HG03571 (cell line): ENCODE measurements around the gene GAPDHS.

ENCODE experiments used
- ATAC-seq: cut with Tn5 transposase; IDR thresholded peaks from one replicate; pipeline ENCODE4 v1.9.1; 2021; ENCODE audit not compliant: unreplicated experiment

Gene GAPDHS

GRCh38 chr19:35509861-35510625 lies 23.2 kb upstream of the GAPDHS start:
- ATAC-seq, result no peak

GRCh38 chr19:35510626-35510964 lies 22.7 kb upstream of the GAPDHS start:
- no peak for ATAC-seq

DNA sequence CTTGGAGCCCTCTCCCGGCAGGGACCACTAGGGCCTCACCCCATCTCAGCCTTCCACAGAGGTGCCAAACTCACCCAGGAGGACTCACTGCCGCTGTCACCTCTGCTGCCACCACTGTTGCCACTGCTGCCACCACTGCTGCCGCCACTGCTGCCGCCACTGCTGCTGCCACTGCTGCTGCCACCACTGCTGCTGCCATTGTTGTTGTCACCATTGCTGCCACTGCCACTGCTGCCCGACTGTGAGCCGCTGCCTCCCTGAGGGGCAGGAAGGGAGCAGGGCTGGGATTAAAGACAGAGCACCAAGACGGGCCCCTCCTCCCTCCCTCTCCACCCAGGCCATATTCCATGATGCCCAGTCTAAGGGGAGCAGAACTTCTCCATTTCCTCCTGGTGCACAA lies 21.9 kb upstream of the GAPDHS start:
- ATAC-seq, result no peak

GRCh38 chr19:35512831-35513627 lies 20.2 kb upstream of the GAPDHS start:
- no peak for ATAC-seq

DNA sequence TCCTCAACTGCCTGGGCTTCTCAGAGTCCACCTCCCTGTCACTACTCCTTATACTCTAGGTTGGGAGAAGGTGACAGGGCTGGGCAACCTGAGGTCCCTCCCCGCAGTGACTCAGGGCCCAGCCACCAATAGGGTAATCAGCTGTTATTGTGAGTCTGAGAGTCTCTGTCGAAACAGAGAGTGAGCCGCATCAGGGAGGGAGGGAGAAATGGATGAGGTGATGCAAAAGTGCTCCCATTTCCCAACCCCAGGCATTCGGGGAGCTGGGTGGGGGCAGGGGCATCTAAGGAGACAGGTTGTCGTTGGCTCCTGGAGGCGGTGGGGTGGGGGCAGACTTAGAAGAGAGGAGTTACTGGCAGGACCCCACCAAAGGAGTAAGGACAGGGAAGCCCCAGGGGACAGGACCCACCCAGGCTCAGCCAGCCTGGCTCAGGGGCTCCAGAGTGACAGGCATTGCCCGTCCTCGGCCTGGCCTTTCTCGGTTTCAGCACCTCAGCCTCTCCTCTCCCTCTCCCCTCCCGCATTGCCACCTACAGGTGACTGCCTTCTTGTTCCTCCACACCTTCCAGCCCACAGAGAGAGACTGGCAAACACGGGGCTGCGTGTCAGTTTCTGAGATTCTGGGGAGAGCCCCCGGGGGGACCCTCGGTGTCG lies 19.5 kb upstream of the GAPDHS start, which contains the start of gene DMKN:
Gene DMKN, minus strand, starts transcription at position 22 of the 654 bp plus-strand sequence. CDS start 174 bp downstream, outside the sequence.
- no peak for ATAC-seq

GRCh38 chr19:35514282-35514809 lies 18.9 kb upstream of the GAPDHS start:
- no peak for ATAC-seq

- no peak for ATAC-seq
Measured at GRCh38 chr19:35516310-35516709, 16.9 kb upstream of the GAPDHS start.

DNA sequence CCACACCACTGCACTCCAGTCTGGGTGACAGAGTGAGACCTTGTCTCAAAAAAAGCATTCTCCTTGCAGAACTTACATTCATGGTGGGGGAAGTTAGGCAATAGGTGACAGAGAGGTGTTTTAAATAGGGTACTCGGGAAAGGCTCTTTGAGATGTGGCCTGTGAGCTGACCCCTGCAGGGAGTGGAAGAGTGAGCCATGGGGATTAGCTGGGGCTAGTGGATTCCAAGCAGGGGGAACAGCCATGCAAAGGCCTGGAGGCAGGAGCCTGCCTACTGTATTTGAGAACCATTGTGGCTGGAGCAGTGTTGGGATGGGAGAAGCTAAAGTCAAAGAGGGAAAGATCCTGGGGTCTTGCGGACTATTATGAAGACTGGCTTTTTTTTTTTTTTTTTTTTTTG lies 15.9 kb upstream of the GAPDHS start:
- no peak for ATAC-seq

DNA sequence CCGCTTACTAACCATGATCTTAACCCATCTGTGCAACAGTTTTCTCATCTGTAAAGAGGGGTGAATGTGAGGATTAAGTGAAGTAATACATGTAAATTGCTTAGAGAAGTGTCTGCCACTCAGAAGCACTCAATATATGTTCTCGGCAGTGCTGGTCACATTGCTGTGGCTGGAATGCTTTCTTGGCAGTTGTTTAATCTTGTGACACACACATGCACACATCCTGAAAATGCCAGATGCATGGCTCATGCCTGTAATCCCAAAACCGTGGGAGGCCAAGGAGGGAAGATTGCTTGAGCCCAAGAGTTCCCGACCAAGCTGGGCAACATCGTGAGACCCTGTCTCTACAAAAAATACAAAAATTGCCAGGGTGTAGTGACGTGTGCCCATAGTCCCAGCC lies 14.9 kb upstream of the GAPDHS start:
- ATAC-seq, result no peak

DNA sequence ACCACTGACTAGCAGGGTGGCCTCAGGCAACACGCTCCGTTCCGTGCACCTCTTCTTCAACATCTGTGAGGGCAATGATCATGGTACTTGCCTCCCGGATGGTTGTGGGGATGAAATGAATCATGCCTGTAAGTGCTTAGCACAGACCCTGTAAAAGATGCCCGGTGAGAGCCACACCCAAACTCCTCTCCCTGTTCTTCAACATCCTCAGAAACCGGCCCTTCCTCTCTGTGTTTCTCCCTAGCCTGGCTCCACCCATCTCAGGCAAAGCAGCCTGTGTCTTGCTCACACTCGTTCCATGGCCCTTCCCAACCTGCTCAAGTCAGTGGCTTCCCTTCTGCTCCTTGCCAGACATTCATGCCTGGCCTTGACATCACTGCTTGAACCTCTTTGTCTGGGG lies 14.0 kb upstream of the GAPDHS start:
- ATAC-seq, result no peak

DNA sequence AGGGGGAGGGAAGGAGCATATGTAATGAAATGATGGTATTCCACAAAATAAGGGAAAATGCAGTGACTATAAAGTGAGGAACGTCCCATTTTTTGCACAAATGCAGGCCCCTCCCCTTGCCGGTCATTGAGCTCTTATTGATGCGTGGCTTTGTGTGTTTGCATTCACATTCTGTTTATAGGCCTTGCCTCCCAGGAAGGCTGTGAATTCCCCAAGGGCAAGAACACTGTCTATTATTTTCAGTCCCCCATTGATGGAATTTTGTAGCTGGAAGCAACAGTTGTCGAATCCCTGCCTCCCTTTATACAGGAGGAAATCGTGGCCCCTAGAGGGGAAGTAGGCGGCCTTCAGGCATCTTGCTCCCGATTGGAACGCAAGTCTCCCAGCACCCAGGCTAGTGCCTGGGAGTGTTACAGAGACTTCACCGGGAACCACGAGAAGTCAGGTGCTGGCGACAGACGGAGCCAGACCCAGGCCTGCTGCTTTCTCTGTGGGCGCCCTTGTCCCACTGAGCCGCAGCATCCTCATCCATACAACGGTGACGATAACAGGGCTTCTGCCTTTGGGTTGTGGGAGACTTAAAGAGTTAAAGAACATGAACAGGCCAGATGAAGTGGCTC lies 12.0 kb upstream of the GAPDHS start:
- no peak for ATAC-seq

- ATAC-seq, result no peak
Measured at GRCh38 chr19:35522745-35523327, 10.4 kb upstream of the GAPDHS start.

DNA sequence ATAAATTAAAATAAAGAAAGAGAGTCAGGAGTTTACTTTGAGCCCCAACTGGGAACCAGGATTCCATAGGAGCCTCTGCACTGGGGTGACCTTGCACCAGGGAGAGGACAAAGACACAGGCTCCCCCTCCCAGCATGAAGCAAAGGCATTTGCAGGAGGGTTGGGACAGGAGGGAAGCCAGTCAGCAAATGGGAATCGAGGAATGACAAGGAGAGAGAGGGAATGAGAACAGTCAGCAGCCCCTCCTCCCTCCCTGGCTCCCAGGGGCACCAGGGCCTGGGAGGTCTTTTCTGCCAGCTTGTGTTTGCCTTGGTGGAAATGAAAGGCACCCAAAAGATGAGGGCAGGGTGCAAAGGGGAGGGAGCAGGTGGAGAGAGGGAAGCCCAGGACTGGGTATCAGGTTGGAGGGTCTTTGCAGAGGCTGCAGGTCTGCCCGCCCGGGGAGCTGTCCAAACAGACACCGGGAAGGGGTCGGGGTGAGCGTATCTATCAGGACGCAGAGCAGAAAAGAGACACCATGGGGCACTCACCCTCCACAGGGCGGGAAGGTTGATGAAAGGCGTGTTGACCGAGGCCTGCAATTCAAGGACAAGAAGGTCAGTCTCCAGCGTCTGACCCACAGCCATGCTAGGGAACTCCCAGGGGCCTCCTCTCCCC lies 8.9 kb upstream of the GAPDHS start:
- ATAC-seq, result no peak

DNA sequence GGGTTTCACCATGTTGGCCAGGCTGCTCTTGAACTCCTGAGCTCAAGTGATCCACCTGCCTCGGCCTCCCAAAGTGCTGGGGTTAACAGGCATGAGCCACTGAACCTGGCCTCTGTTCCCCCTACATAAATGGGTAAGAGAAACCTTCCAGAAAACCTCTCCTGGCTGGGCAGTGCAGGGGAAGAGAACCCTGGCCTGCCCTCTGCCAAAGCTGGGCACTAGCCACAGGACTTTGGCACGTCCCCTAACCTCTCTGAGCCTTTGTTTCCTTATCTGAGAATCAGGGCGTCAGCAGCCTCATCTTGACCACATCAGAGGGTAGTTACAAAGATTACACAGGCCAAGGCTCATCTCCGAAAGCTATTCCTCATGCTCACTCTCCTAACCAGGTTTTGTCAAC lies 7.4 kb upstream of the GAPDHS start:
- no peak for ATAC-seq

DNA sequence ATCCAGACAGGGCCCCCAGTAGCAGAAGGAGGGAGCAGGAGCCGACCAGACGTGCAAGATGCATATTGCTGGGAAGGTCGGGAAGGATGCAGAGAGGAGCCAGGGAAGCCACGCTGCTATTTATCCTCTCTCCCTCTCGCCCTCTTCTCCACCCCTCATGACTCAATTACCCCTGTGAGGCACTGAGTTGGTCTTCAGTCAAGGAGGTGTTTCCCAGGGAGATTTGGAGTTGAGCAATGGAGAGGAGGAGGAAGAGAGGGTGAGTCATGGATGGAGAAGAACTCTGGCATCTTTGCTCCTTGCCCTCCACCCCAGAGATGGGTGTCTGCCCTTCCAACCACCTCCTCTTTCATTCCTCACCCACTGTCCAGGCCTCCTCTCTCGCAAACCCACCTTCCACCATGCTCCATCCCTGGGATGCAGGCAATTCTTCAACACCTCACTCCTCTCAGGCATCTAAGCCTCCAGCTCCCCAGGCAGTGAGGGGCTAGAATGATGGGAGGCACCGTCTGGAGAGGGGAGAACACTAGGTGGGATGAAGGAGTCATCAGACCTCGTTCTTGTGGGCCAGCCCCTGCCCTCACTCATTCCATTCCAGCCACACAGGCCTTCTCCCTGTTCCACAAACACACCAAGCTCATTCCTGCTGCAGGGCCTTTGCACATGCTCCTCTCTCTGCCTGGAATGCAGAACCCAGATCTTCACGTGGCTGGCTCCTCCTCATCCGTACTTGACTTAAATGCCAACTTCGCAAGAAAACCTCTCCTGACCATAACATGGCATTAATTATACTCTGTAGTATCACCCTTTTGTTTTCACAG lies 4.8 kb upstream of the GAPDHS start, which contains the start of gene SBSN:
Gene SBSN, minus strand, starts transcription at position 94 of the 821 bp plus-strand sequence. Its CDS starts 30 bp downstream, at position 64.
- no peak for ATAC-seq

DNA sequence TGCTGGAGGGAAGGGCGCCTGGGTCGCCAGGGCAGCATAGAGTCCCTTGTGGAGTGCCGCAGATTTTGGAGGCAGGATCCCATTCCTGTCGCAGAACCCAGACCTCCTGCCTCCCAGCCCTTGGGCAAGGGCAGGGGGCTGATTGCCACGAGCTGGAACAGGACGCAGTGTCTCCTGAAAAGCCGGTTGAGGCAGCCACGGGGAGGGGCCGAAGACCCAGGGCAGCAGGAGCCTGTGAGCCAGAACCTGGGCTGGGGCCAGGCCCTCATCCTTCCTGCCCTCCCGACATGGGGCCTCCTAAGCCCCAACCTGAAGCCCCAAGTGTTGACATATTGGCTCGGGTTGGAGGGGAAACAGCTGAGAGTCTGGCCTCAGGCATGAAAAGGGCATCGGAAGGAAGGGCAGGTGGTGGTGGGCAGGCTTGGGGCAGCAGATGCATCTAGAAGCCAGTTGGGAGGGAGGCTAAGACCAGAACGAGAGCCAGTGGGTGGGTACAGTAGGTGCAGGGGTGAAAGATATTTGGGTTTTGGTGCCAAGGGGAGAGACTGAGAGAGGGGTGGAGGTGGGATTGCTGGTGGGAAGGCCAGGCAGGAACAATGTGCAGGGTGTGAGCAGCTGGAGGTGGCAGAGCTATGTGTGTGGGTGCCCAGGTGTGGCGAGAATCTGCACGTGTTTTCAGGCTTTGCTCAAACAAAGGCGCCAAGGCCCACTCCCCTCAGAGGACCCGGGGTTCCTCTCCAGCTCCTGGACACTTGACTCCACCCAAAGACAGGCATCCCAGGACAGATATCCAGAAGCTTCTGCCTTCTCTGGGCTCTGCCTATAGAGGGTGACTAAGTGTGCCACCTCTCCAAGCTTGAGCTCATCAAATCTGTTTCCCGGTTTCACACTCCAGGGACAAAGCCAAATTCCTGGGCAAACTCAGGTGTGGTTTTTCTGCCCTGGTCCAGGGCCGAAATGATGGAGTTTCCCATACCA lies 3.7 kb upstream of the GAPDHS start:
- ATAC-seq, result no peak

- ATAC-seq, result no peak
Measured at GRCh38 chr19:35531291-35531690, 2.0 kb upstream of the GAPDHS start.

- no peak for ATAC-seq
Measured at GRCh38 chr19:35533822-35534392, 651 bp downstream of the GAPDHS start.
